Fibroblast of pulmonary artery (primary cell): Measurements from ENCODE around the gene THOC5.

Experiments used
- DNase-seq: peaks from one replicate; pipeline ENCODE4 v3.0.0-alpha.2; 2010; ENCODE audit warnings: low read depth
- H3K4me3 ChIP-seq: replicated peaks from 2 replicates; pipeline ENCODE4 v1.5.1; 2011; ENCODE audit warnings: low read depth, mild to moderate bottlenecking, control low read depth, low read length, moderate library complexity
- TF ChIP-seq, protein P1 (sequence below): IDR thresholded peaks from 2 replicates; pipeline ENCODE4 v1.5.1; 2011; ENCODE audit warnings: mild to moderate bottlenecking, control low read depth, low read length, inconsistent platforms; ENCODE audit errors: missing control alignments

The THOC5 gene

DNA sequence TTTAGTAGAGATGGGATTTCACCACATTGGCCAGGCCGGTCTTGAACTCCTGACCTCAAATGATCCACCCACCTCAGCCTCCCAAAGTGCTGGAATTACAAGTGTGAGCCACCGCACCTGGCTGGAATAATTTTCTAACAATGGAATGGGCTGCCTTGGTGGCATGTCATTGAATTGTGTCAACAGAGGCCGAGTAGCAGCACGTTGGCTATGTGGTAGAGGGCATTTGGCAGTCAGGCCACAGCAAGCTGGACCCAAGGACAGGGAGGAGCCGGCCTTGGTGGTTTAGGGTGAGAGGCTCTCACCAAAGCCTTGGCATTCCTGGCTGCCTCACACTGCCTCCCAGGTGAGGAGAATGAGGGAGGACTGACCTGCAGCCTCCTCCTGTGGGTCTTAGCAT is 31.4 kb upstream of the THOC5 start:
- DNase-seq = no peak
- H3K4me3 ChIP-seq = no peak overlapping the region
- TF ChIP-seq, protein P1, sequence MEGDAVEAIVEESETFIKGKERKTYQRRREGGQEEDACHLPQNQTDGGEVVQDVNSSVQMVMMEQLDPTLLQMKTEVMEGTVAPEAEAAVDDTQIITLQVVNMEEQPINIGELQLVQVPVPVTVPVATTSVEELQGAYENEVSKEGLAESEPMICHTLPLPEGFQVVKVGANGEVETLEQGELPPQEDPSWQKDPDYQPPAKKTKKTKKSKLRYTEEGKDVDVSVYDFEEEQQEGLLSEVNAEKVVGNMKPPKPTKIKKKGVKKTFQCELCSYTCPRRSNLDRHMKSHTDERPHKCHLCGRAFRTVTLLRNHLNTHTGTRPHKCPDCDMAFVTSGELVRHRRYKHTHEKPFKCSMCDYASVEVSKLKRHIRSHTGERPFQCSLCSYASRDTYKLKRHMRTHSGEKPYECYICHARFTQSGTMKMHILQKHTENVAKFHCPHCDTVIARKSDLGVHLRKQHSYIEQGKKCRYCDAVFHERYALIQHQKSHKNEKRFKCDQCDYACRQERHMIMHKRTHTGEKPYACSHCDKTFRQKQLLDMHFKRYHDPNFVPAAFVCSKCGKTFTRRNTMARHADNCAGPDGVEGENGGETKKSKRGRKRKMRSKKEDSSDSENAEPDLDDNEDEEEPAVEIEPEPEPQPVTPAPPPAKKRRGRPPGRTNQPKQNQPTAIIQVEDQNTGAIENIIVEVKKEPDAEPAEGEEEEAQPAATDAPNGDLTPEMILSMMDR = no peak

- no peak overlapping the region for H3K4me3 ChIP-seq
- TF ChIP-seq, protein P1 = no peak
- DNase-seq = no peak
These were observed 28.2 kb upstream of the THOC5 start for GRCh38 chr22:29581799-29582198.

GRCh38 chr22:29580200-29580810 is 26.7 kb upstream of the THOC5 start:
- peak overlapping the region; percentile 71 for H3K4me3 ChIP-seq
- TF ChIP-seq, protein P1 = no peak
- no peak for DNase-seq

DNA sequence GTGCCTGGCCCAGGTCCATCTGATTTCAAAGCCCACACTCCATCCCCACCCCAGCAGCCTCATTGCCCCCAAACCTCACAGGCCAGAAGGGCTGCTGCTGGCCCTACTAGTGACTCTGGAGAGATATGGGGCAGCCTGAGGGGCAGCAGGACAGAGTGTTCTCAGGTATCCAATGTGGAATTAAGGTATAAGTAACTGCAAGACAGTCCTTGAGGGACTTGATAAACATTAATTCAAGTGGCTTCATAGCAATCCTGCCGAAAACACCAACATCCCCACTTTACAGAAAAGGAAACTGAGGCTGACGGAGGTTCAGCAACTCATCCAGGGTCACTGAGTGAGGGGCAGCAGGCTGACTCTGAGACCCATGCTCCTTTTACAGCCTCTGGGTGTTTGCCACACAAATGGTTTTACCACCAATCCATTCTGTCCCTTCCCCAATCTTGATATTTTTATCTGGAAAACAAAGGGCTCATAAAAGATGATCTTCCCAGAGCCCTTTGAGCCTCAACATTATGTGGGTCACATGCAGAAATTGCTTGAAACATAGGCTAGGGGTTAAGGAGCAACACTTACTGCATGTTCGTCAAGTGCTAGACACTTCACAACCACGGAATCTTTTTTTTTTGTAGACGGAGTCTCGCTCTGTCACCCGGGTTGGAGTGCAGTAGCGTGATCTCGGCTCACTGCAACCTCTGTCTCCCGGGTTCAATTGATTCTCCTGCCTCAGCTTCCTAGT is 25.1 kb upstream of the THOC5 start:
- TF ChIP-seq, protein P1 = no peak
- no peak for DNase-seq
- H3K4me3 ChIP-seq = no peak overlapping the region

DNA sequence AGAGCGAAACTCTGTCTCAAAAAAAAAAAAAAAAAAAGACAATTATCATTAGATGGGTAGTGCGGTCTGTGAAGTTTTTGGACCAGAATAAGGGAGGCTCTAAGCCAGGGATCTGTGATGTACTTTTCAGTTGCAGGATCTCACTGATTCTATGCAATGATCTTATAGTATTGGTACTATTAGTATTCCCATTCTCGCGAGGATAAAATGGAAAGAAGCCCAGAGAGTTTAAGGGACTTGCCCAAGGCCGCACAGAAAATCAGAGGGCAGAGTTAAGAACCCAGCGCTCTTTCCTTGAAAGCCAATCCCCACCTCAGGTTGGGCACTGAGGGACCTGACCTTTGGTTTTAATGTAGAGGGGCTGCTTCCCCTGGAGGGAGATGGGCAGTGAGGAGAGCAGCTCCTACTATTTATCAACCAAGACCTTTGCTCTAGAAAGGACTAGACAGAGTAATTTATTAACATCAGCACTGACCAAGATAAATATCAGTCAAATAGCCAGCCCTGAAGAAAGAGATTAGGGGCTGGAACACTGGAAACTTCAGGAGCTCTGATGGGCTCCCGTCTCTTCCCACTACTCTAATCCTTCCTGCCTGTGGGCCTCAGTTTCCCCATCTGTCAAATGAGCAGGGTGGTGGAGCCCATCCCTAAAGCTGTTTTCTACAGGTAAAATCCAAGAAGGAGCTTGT is 21.3 kb upstream of the THOC5 start:
- TF ChIP-seq, protein P1 = no peak
- H3K4me3 ChIP-seq = no peak overlapping the region
- no peak for DNase-seq

GRCh38 chr22:29570912-29571549 is 17.5 kb upstream of the THOC5 start:
- no peak for DNase-seq
- H3K4me3 ChIP-seq = no peak overlapping the region
- TF ChIP-seq, protein P1 = no peak
